Suprapubic skin (tissue), 3 donors: ENCODE data around the gene TGFB1.

Source experiments
- EP300 ChIP-seq: sonication (generic); formaldehyde crosslinking; IDR thresholded peaks from one replicate; pipeline ENCODE4 v1.6.1; 2017; ENCODE audit warnings: antibody characterized with exemption
- POLR2A ChIP-seq, 2 donors: fragments of 450-650 bp; IDR thresholded peaks; one replicate each; pipeline ENCODE4 v1.6.1; 2017; ENCODE audit warnings: antibody characterized with exemption in 2 of 2, mild to moderate bottlenecking in 2 of 2, moderate library complexity in 2 of 2
- TF ChIP-seq, protein P1 (sequence below), 2 donors: fragments of 200-600 bp in 1 of 2; fragments of 450-650 bp in 1 of 2; sonication (generic) in 1 of 2; IDR thresholded peaks; one replicate each; pipeline ENCODE4 v1.5.1; 2016 to 2019; ENCODE audit warnings: antibody characterized with exemption in 2 of 2, mild to moderate bottlenecking in 1 of 2, moderate library complexity in 1 of 2

DNA sequence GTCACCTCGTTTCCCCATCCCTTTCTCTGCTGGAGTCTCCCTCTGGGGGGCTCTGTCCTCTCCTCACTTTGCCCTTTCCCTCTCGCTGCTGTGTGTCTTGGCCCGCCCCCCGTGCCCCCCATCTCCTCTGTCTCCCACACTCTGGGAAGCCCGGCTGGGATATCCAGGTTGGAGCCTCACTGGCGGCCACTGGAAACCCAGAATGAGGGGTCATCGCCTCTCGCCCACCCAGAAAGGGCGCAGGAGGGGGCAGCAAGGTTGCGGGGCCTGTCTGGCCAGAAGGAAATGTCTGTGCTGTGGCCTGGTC lies 28.1 kb downstream of the TGFB1 start:
- TF ChIP-seq EP300: no peak
- no peak for TF ChIP-seq POLR2A (IDR thresholded peaks at IDR 0.05)
- TF ChIP-seq, protein P1, sequence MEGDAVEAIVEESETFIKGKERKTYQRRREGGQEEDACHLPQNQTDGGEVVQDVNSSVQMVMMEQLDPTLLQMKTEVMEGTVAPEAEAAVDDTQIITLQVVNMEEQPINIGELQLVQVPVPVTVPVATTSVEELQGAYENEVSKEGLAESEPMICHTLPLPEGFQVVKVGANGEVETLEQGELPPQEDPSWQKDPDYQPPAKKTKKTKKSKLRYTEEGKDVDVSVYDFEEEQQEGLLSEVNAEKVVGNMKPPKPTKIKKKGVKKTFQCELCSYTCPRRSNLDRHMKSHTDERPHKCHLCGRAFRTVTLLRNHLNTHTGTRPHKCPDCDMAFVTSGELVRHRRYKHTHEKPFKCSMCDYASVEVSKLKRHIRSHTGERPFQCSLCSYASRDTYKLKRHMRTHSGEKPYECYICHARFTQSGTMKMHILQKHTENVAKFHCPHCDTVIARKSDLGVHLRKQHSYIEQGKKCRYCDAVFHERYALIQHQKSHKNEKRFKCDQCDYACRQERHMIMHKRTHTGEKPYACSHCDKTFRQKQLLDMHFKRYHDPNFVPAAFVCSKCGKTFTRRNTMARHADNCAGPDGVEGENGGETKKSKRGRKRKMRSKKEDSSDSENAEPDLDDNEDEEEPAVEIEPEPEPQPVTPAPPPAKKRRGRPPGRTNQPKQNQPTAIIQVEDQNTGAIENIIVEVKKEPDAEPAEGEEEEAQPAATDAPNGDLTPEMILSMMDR (IDR thresholded peaks at IDR 0.05): no peak
